Adrenal gland (tissue), 12 donors: ENCODE measurements around the gene OXSR1. TPM values are rescaled to one million over a fixed set of nuclear protein-coding genes. Genes with fewer than 3 reads are reported as not detected.
"Not testable (repeated sequence)": the region's sequence is repeated elsewhere in the genome, so short reads cannot be mapped to it uniquely, and the experiment has no call there.

ENCODE experiments used
- DNase-seq, 7 donors: peaks; one replicate each; pipeline ENCODE4 v3.0.0-alpha.2; 2019 to 2020
- H3K27ac ChIP-seq, 5 donors: fragments of 200-600 bp; sonication (generic) in 4 of 5; 1 replicate in 3 of 5; 2 replicates in 2 of 5; pipeline versions ENCODE4 v1.5.1 to v1.8.0; 2016 to 2020; ENCODE audit warnings: mild to moderate bottlenecking in 1 of 5
- H3K27me3 ChIP-seq: fragments of 200-600 bp; 2 replicates; pipeline ENCODE4 v1.8.0; 2021
- H3K36me3 ChIP-seq, 2 donors: fragments of 200-600 bp; replicated peaks in 1 of 2; 1 replicate in 1 of 2; 2 replicates in 1 of 2; pipeline versions ENCODE4 v1.5.1 to v1.8.0; 2018 to 2022
- H3K4me1 ChIP-seq, 2 donors: fragments of 200-600 bp; replicated peaks in 1 of 2; 1 replicate in 1 of 2; 2 replicates in 1 of 2; pipeline versions ENCODE4 v1.5.1 to v1.8.0; 2018 to 2021
- H3K4me3 ChIP-seq, 4 donors: fragments of 200-600 bp; sonication (generic) in 3 of 4; one replicate each; pipeline ENCODE4 v1.5.1; 2016 to 2018
- H3K9me3 ChIP-seq, 3 donors: fragments of 200-600 bp; sonication (generic) in 1 of 3; replicated peaks in 1 of 3; 1 replicate in 2 of 3; 2 replicates in 1 of 3; pipeline versions ENCODE4 v1.5.1 to v1.8.0; 2016 to 2021
- CTCF ChIP-seq, 6 experiments: fragments of 450-650 bp in 4 of 6; fragments of 200-600 bp in 2 of 6; sonication (generic) in 1 of 6; IDR thresholded peaks; 1 replicate in 5 of 6; 2 replicates in 1 of 6; pipeline versions ENCODE4 v1.5.1 to v1.8.0; 2016 to 2021; ENCODE audit warnings: antibody characterized with exemption in 6 of 6, mild to moderate bottlenecking in 2 of 6, moderate library complexity in 1 of 6
- POLR2A ChIP-seq, 2 donors: fragments of 450-650 bp; IDR thresholded peaks; one replicate each; pipeline ENCODE4 v1.6.1; 2017; ENCODE audit warnings: antibody characterized with exemption in 2 of 2, mild to moderate bottlenecking in 2 of 2, moderate library complexity in 1 of 2
- WGBS, 4 donors: extraction: QIAGEN DNeasy Blood & Tissue Kit in 2 of 4; methylation state at CpG; one replicate each; pipeline versions ENCODE4 v1.1.5 to v1.1.7; 2013 to 2017; 5-methylcytosine and 5-hydroxymethylcytosine counted together
- intact Hi-C, 2 donors: fragments of 100-400 bp; cut with DNase I; formaldehyde crosslinking; loops; one replicate each; pipeline versions ENCODE4 v1.14.1 to v1.15.0; 2022 to 2023
- polyA plus RNA-seq, 3 donors: library from polyadenylated mRNA; stranded (reverse); fragments of 200-250 nt in 2 of 3; fragments of 350-450 nt in 1 of 3; fragmentation: Illumina TruSeq in 1 of 3; extraction: RNeasy Lipid Tissue Mini Kit (QIAGEN cat#74804) in 1 of 3; gene quantifications; one replicate each; pipeline ENCODE4 v1.2.3, GENCODE V29; 2013 to 2014
- total RNA-seq, 9 donors: library from RNA; depleted of rRNA in 4 of 9; stranded (reverse); fragments of >200 nt in 4 of 9; fragments of 120-200 nt in 1 of 9; fragmentation: NEBNext Ultra II Directional in 1 of 9; extraction: Animal tissue kit (Norgen Biotek cat#: 25700) in 1 of 9; gene quantifications; one replicate each; pipeline versions ENCODE4 v1.1.0 to v1.2.4, GENCODE V29; 2013 to 2023
- donor health status: healthy with polysubstance abuse.
- donor health status: Bipolar disorder and iron deficiency.
- donor health status: DM: yes; HTN: yes; CAD: no.
- donor health status: DM: no; HTN: no; CAD: no.
- donor health status: DM: no; HTN: no; CAD: no.
- donor health status: DM: yes; HTN: yes; CAD: no.

Gene OXSR1
- total and polyA plus RNA-seq, 12 donors: 14.8 to 47.5 (median 29.3) TPM

DNA sequence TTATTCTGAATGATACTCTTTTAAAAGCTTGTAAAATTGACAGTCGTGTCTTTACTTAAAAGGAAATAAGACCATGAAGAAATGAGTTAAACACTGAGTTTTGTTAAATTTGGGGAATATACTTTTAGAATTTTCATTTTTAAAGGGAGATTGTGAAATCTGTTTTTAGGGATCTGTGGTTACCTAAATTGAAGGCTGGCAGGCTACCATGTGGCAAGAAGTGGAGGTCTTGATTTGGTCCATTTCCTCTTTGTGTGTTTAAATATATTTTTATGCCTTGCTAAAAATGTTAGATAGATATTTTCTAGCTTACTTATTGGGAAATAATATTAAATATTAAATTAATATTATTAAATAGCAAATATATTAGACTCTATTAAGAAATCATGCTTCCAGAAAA, 63.7 kb downstream of the OXSR1 start:
- H3K36me3 ChIP-seq: peaks cover 0 to 1% of the 10 kb centered on the region in 2 donors
- TF ChIP-seq POLR2A (IDR thresholded peaks at IDR 0.05) (no peak), CTCF (IDR thresholded peaks at IDR 0.05) (no peak)

GRCh38 chr3:38232701-38233100, 67.4 kb downstream of the OXSR1 start:
- intact Hi-C loops: no loop called here

More for the DNA sequence above, 63.7 kb downstream of the OXSR1 start:
- Histone ChIP-seq H3K27me3 (no peaks in the 10 kb centered on the region), H3K9me3 (no peaks in the 10 kb centered on the region), H3K4me3 (no peak overlapping the region), H3K4me1 (peaks cover 6 to 15% of the 10 kb centered on the region in 2 donors), H3K27ac (no peak overlapping the region)
- WGBS, 4 donors: 83 to 89% (median 86%) methylated on average over 1 of the region's 1 CpG
- no peak for DNase-seq
- intact Hi-C loops: no loop called here

DNA sequence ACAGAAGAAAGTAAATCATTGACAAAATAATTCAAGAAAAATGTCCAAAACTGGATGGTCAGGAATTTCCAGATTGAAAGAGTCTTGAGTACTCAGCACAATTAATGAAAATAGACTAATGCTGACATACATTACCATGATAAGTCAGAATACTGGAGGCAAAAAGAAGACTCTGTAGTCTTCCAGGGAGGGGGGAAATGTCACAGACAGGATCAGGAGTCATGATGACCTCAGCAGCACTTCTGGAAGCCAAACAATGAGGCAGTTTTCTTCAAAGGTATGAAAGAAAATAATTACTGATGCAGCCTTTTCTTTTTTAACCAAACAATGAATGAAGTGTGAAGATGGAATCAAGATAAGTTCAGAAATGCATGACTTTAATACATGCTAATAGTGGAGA, 70.1 kb downstream of the OXSR1 start:
- no peak for DNase-seq
- no peak for TF ChIP-seq POLR2A (IDR thresholded peaks at IDR 0.05)
- TF ChIP-seq CTCF (IDR thresholded peaks at IDR 0.05): no peak
- H3K4me1 ChIP-seq: no peaks in the 10 kb centered on the region
- no peak overlapping the region for H3K4me3 ChIP-seq
- intact Hi-C loops: no loop called here
- peaks cover 0 to 10% of the 10 kb centered on the region in 2 donors for H3K36me3 ChIP-seq
- no peak overlapping the region for H3K27ac ChIP-seq
- peaks cover 0 to 9% (median 0%) of the 10 kb centered on the region in 3 donors for H3K9me3 ChIP-seq
- H3K27me3 ChIP-seq: no peaks in the 10 kb centered on the region

More at GRCh38 chr3:38232701-38233100, 67.4 kb downstream of the OXSR1 start:
- Histone ChIP-seq H3K27ac (no peak overlapping the region), H3K4me3 (no peak overlapping the region), H3K4me1 (no peaks in the 10 kb centered on the region), H3K27me3 (no peaks in the 10 kb centered on the region), H3K9me3 (peaks cover 0 to 3% (median 0%) of the 10 kb centered on the region in 3 donors), H3K36me3 (peaks cover 0 to 10% of the 10 kb centered on the region in 2 donors)
- 79 to 89% (median 85%) methylated on average over 2 of the region's 2 CpGs for WGBS, 4 donors
- TF ChIP-seq CTCF (IDR thresholded peaks at IDR 0.05) (no peak), POLR2A (IDR thresholded peaks at IDR 0.05) (no peak)
- no peak for DNase-seq

DNA sequence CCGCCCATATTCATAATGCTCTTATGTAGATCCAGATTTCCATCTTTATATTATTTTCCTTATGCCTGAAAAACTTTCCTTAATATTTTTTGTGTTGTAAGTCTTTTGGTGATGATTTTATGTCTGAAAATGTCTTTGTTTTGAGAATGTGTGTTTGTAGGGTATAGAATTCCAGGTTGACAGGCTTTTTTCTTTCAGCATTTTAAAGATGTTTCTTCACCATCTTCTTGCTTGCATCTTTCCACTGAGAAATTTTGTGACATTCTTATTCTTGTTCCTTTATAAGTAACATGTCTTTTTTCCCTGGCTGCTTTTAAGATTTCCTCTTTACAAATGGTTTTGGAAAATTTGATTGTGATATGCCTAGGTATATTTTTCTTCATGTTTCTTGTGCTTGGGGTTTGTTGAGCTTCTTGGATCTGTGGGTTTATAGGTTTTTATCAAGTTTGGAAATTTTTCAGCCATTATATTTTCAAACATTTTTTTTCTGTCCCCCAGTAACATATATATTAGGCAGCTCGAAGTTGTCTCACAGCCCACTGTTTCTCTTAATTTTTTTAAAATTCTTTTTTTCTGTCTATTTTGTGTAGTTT, 73.2 kb downstream of the OXSR1 start:
- WGBS, 4 donors: 96 to 99% (median 98%) methylated on average over 2 of the region's 2 CpGs
- Histone ChIP-seq H3K27me3 (no peaks in the 10 kb centered on the region), H3K36me3 (peaks cover 0 to 10% of the 10 kb centered on the region in 2 donors), H3K9me3 (peaks cover 0 to 9% (median 0%) of the 10 kb centered on the region in 3 donors), H3K4me1 (no peaks in the 10 kb centered on the region), H3K27ac (no peak overlapping the region), H3K4me3 (no peak overlapping the region)
- DNase-seq: no peak
- intact Hi-C loops: no loop called here
- TF ChIP-seq POLR2A (IDR thresholded peaks at IDR 0.05) (no peak), CTCF (IDR thresholded peaks at IDR 0.05) (no peak)

GRCh38 chr3:38242812-38243211, 77.5 kb downstream of the OXSR1 start:
- intact Hi-C loops: loop anchor here in 1 of 2 donors (10.0 kb wide), 1 partner anchor 118 kb away; no protein-coding TSS in a partner anchor
- H3K36me3 ChIP-seq: not testable (repeated sequence)
- WGBS, 4 donors: 94 to 97% (median 97%) methylated on average over 4 of the region's 4 CpGs

More at GRCh38 chr3:38242812-38243211, 77.5 kb downstream of the OXSR1 start:
- H3K27ac ChIP-seq, H3K9me3 ChIP-seq, H3K4me1 ChIP-seq, H3K4me3 ChIP-seq, H3K27me3 ChIP-seq, DNase-seq: not testable (repeated sequence)
